Umbilical cord (tissue), 2 donors: Measurements from ENCODE around the gene HUNK. TPM values are rescaled to one million over a fixed set of nuclear protein-coding genes. Genes with fewer than 3 reads are reported as not detected.
"Not testable (repeated sequence)": the region's sequence is repeated elsewhere in the genome, so short reads cannot be mapped to it uniquely, and the experiment has no call there.

ENCODE experiments used
- DNase-seq: peaks from one replicate; pipeline ENCODE4 v3.0.0-alpha.2; 2015; ENCODE audit warnings: low spot score
- total RNA-seq: library from RNA; depleted of rRNA; stranded (reverse); fragments of >200 nt; gene quantifications from one replicate; pipeline ENCODE4 v1.2.3, GENCODE V29; 2014; ENCODE audit warnings: low replicate concordance; ENCODE audit not compliant: insufficient read depth

Gene HUNK
- total RNA-seq, 1 donor from 2014 or later, result 3.1 TPM

- peak; percentile 80 for DNase-seq
Measured at GRCh38 chr21:31870472-31871193, 2.2 kb upstream of the HUNK start.

GRCh38 chr21:31871371-31871770, 1.4 kb upstream of the HUNK start:
- DNase-seq, result not testable (repeated sequence)

- no peak for DNase-seq
Measured at GRCh38 chr21:31872072-31872451, 758 bp upstream of the HUNK start.

- DNase-seq, result no peak
Measured at GRCh38 chr21:31873275-31873695, 465 bp downstream of the HUNK start.

GRCh38 chr21:31873696-31874599, 1.1 kb downstream of the HUNK start:
- peak; percentile 33 for DNase-seq

GRCh38 chr21:31874812-31875212, 2.0 kb downstream of the HUNK start:
- no peak for DNase-seq

- DNase-seq, result peak; percentile 46
Measured at GRCh38 chr21:31875496-31876015, 2.7 kb downstream of the HUNK start.

GRCh38 chr21:31877463-31877957, 4.7 kb downstream of the HUNK start:
- DNase-seq, result no peak

GRCh38 chr21:31878831-31879230, 6.0 kb downstream of the HUNK start:
- DNase-seq, result no peak

GRCh38 chr21:31879241-31879650, 6.4 kb downstream of the HUNK start:
- DNase-seq, result no peak

- DNase-seq, result no peak
Measured at GRCh38 chr21:31879911-31880310, 7.1 kb downstream of the HUNK start.

- no peak for DNase-seq
Measured at GRCh38 chr21:31880816-31881215, 8.0 kb downstream of the HUNK start.

- DNase-seq, result no peak
Measured at GRCh38 chr21:31882711-31883110, 9.9 kb downstream of the HUNK start.

GRCh38 chr21:31885146-31885545, 12.3 kb downstream of the HUNK start:
- DNase-seq, result no peak

- peak; percentile 38 for DNase-seq
Measured at GRCh38 chr21:31886915-31887314, 14.1 kb downstream of the HUNK start.

GRCh38 chr21:31887391-31887841, 14.6 kb downstream of the HUNK start:
- peak; percentile 50 for DNase-seq

- peak; percentile 65 for DNase-seq
Measured at GRCh38 chr21:31888936-31889371, 16.1 kb downstream of the HUNK start.

GRCh38 chr21:31889460-31889859, 16.6 kb downstream of the HUNK start:
- no peak for DNase-seq

GRCh38 chr21:31892686-31893085, 19.9 kb downstream of the HUNK start:
- DNase-seq, result no peak

GRCh38 chr21:31893851-31894415, 21.1 kb downstream of the HUNK start:
- DNase-seq, result no peak

GRCh38 chr21:31894457-31894856, 21.6 kb downstream of the HUNK start:
- no peak for DNase-seq
